Right renal pelvis (tissue), 4 donors: Measurements from ENCODE around the gene C9orf72. TPM values are rescaled to one million over a fixed set of nuclear protein-coding genes. Genes with fewer than 3 reads are reported as not detected.
A peak's percentile ranks its signal among the peaks of the same experiment; 100 is the strongest.

Experiments used
- DNase-seq, 4 donors: peaks; one replicate each; pipeline ENCODE4 v3.0.0-alpha.2; 2013; ENCODE audit warnings: low read depth in 4 of 4, low spot score in 3 of 4, missing footprints in 1 of 4
- polyA plus RNA-seq, 4 donors: library from polyadenylated mRNA; unstranded; fragments of 120-200 nt; gene quantifications; one replicate each; pipeline ENCODE4 v1.2.1, GENCODE V29; 2013; ENCODE audit not compliant: insufficient read length in 4 of 4

Gene C9orf72
- polyA plus RNA-seq, 4 donors = 21.1 to 22.1 (median 21.6) TPM

DNA sequence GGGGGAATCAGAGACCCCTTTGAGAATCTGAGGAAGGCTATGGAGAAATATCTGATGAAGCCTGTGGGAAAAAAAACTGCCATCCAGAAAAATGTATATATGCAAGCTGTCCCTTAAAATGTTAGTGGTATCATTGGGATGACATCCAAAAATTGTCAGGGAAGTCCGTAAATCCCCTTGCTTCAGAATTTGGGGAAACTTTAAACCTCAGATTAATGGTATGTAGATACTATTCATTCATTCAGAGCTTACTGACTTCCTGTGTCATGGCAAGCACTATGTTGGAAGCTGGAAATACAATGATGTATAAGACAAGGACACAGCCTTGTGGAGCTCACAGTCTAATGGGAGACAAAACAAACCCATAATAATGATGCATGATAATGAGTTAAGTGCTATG, 32.8 kb downstream of the C9orf72 start:
- DNase-seq = no peak

DNA sequence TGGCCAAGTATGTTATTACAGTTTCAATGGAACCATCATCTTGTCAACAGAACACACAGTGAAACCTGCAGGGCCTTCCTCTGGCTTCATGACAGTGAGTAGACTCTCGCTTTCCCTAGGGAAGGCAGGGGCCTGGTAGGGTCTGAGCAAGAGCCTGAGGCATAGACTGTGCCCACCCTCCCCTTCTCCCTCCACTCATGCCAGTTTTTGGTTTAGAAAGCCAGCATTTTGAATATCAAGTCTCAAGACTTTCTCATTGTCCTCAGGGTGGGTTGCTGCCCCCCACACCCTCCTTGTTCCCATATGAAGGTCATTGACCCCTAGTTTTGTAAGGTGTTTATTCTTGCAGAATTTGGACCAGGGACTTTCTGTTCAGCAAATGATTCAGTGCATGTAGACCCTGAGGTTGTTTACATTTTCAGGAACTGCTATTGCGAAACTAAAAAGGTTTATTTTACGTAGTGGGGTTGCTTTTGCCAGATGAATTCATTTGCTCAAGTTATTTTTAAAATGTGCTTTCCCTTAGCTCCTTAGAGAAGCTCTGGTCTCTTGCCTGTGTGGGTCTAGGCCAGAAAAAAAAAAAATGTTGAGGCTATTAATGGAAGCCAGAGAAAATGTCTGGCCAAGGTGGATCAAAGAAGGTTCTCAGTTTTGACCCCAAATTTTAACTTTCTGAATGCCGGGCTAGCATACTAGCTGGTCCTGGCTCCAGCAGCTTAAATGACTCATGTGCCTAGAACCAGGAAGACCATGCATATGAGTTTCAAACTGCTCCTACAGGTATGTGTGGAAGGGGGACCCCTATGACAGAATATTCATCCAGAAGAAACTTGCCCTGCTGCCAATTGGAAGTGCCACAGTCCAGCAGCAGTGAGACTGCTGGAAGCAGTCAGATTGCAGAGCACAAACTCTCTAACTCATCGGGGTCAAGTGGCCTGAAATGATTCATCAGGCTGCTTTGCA, 33.5 kb downstream of the C9orf72 start:
- no peak for DNase-seq

GRCh38 chr9:27538647-27539046, 34.6 kb downstream of the C9orf72 start:
- no peak for DNase-seq

GRCh38 chr9:27537756-27538155, 35.5 kb downstream of the C9orf72 start:
- no peak for DNase-seq

- no peak for DNase-seq
Observed at GRCh38 chr9:27537027-27537435, 36.2 kb downstream of the C9orf72 start.

GRCh38 chr9:27536168-27536567, 37.1 kb downstream of the C9orf72 start:
- DNase-seq = no peak

DNA sequence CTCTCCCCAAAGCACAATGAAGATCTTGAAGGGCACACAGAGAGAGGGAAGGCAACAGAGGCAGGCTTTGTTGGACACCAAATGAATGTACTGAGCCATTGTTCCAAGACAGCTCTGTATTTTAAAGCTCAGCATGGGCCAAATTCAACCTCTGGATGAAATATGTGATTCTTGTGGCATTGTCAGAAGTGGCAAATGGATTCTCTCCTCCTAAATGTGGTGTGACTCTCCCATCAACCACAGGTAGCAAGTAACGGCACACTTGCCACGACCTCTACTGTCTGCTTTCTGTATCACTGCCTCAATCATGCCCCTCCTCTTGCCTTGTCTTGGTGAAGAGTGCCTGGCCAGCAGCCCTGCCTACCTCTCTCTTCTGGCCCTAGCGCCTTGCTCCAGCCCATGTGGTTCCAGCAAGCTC, 37.6 kb downstream of the C9orf72 start:
- no peak for DNase-seq

- no peak for DNase-seq
Observed at GRCh38 chr9:27534658-27535209, 38.5 kb downstream of the C9orf72 start.

GRCh38 chr9:27534131-27534530, 39.1 kb downstream of the C9orf72 start:
- no peak for DNase-seq

DNA sequence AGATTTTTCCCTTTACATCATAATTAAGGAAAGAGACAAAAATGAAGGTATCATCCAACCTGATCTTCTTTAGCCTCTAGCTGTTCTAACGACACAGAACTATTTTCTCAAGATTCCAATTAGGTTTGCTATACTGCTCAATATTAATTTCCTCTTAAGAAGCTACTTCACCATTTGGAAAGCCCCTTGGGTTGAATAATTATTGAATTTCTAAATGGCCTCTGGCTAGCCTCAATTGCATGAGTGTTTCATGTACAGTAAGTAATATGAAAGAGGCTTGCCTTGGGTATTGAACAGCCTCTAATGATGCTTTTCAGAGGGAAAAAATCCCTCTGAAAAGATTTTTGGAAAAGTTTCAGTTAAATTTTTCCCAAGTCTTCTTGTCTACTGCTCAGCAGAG, 40.0 kb downstream of the C9orf72 start:
- no peak for DNase-seq

DNA sequence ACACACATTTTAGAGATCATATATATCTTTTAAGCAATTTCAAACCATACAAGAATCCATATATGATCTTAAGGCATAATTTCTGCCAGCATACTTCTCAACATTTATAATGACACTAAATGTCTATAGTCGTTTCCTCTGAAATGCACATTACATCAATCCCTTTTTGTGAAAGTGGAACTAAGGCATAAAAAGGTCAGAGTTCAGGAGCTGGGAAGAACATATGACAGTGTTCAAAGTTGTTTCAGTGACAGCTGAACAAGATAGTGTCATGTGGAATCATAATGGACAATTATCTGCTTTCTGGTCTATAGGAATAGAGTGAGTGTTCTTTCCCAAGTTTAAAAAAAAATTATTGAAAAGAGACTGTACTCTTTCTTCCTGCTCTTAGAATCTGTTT, 41.2 kb downstream of the C9orf72 start:
- no peak for DNase-seq

- DNase-seq = no peak
Observed at GRCh38 chr9:27530915-27531755, 42.1 kb downstream of the C9orf72 start.

DNA sequence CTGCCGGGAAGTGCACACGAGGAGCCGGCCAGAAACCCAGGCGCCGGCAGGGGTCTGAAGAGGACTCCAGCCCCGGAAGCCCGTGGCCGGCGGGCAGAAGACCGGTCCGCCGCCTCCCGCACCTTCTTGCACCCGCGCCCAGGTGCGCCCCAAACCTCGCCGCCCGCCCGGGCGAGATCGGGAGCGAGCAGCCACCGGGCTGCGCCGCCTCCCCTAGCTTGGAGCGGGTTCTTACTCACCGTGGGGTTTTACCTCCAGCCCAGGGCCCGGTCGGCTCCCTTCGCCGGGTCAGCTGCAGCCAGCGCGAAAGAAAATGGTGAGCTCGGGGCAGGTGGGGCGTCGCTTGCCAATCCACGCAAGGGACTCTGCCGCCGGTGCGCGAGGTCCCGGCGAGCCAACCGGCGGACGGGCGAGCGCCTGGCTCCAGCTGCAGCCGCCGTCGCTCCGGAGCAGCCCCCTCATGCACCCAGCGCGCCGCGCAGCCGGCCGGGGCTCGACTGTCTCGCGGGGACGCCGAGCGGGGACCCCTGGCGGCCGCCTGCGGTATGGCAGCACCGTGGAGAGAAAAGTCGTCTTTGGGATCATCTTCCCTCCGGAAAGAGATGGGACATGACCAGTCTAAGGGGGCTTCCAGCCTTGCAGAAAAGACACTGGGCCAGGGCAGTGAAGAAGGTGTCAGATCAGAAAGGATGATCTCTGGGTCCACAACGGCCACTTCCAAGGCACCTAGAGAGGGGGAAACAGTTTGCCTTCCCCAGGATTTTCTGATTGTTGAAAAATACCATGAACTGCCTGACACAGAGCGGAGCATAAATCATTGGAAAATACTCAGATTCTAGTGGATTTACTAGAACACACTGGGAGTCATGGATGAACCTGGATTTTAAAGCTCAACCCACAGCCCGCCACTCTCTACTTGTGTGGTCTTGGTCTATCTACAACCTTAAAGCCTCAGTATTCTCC, 43.7 kb downstream of the C9orf72 start, which contains the start of gene MOB3B:
TSS of gene MOB3B (minus strand) at position 499 of the 963 bp plus-strand sequence. CDS start 74,264 bp downstream, outside the sequence.
- DNase-seq = peak in 1 of 4 donors; percentile 76

- peak in 1 of 4 donors; percentile 56 for DNase-seq
Observed at GRCh38 chr9:27528886-27529315, 44.4 kb downstream of the C9orf72 start.

- peak in 1 of 4 donors; percentile 42 for DNase-seq
Observed at GRCh38 chr9:27528076-27528885, 45.0 kb downstream of the C9orf72 start.

DNA sequence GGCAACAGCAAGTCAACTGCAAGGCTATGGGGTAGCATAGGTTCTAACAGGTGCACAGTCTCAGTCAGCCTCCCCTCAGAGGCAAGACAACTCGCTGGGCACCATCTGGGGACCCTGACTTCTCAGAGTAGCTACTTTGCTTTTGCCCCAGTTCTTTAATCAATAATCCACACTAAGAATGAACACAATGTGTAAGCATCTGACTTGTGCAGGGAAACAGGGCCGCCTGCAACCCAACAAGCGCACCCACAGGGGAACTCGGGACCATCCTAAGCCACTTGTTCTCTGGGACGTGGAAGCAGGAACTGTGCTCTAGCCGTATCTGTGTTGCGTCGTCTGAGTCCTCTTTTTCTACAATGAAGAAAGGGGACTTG, 45.6 kb downstream of the C9orf72 start:
- DNase-seq = no peak

GRCh38 chr9:27524236-27524635, 49.0 kb downstream of the C9orf72 start, which contains the start of gene IFNK:
TSS of gene IFNK (plus strand) at chr9:27524290. CDS start at chr9:27524337, 47 bp downstream.
- no peak for DNase-seq

DNA sequence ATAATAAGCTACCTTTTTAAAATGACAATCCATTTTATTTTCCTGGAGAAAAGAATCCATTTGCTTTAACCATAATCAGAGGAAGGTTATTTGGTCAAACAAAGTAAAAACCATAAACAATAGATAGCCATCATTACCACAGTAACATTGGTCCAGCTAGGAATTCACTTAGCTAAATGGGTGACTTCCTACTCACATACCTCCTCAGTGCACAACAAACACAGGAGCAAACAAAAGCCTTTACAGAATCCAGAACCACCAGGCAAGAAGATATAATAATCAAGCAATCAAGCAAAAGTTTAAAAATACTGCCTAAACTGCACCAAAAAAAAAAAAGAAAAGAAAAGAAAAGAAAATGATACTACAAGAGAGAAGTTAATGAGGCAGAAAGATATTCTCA, 50.1 kb downstream of the C9orf72 start:
- DNase-seq = no peak

- no peak for DNase-seq
Observed at GRCh38 chr9:27520986-27521385, 52.3 kb downstream of the C9orf72 start.
